ENCODE measurements around the gene ALOX15B.

DNA sequence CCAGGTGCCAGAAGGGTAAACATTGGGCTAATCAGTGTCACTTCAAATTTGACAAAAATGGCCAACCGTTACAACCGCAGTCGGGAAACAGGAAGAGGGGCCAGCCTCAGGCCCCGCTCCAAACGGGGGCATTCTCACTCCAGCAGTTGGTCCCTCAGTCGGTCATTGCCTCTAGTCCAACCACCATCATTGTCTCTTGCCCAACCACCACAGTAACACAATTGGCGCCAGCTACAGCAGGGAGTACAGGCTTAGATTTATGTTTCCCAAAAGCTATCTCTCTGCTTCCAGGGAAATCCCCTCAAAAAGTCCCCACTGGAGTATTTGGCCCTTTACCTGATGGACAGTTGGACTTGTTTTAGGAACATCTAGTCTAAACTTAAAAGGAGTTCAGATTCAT lies 20.3 kb downstream of the ALOX15B start:
- no peak for TF ChIP-seq CTCF (IDR thresholded peaks at IDR 0.05; ENCODE audit: insufficient read depth, low read depth, low read length)
- no peak for TF ChIP-seq EZH2 (IDR thresholded peaks at IDR 0.05; ENCODE audit: insufficient read depth, low read length)

Data from astrocyte (in vitro differentiated cells and primary cell).